PFSK-1 (cell line): ENCODE results near the gene KIF2C.

Source experiments
- FOXP2 ChIP-seq: optimal IDR thresholded peaks from 2 replicates; pipeline ENCODE3; 2011; ENCODE audit warnings: borderline replicate concordance, control low read depth, inconsistent platforms; ENCODE audit not compliant: insufficient read depth; ENCODE audit errors: extremely low read length, extremely low read depth
- POLR2AphosphoS5 ChIP-seq: IDR thresholded peaks from 2 replicates; pipeline ENCODE4 v1.6.1; 2012; ENCODE audit warnings: low read depth, mild to moderate bottlenecking, control low read depth, low read length, moderate library complexity
- REST ChIP-seq, 2 experiments: IDR thresholded peaks; 2 replicates each; pipeline versions ENCODE4 v1.6.1 to v1.8.0; 2011 to 2012; ENCODE audit warnings: low read depth in 2 of 2, low read length in 2 of 2, control low read depth in 1 of 2, inconsistent platforms in 1 of 2, mild to moderate bottlenecking in 1 of 2, moderate library complexity in 1 of 2; ENCODE audit not compliant: insufficient read depth in 1 of 2
- SIN3A ChIP-seq: IDR thresholded peaks from 2 replicates; pipeline ENCODE4 v1.6.1; 2012; ENCODE audit warnings: mild to moderate bottlenecking, low read length, moderate library complexity, borderline replicate concordance; ENCODE audit not compliant: insufficient read depth
- TAF1 ChIP-seq: IDR thresholded peaks from 2 replicates; pipeline ENCODE4 v1.6.1; 2012; ENCODE audit warnings: low read length, control low read depth, borderline replicate concordance; ENCODE audit not compliant: insufficient read depth

The KIF2C gene

GRCh38 chr1:44733365-44733764, 6.3 kb upstream of the KIF2C start:
- TF ChIP-seq TAF1 (no peak), POLR2AphosphoS5 (no peak), SIN3A (no peak), REST (IDR thresholded peaks at IDR 0.05; ENCODE audit: insufficient read depth in 1 of 2, low read depth in 2 of 2, low read length in 2 of 2) (no peak; a peak in 1 of 4 replicates), FOXP2 (no peak)

DNA sequence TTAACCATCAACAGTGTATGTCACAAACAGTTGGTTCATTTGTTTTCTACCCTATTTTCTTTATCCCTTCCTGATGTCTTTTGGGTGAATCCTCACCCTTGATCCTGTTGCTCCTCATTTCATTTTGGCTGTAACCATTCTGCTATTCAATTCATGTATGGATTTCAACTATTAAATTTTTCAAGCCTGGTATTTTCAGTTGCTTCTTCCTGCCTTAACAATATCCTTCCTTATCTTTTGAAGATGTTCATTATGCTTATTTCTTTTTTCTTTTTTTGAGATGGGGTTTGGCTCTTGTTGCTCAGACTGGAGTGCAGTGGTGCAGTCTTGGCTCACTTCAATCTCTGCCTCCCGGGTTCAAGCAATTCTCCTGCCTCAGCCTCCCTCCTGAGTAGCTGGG, 5.9 kb upstream of the KIF2C start:
- TF ChIP-seq TAF1 (no peak), SIN3A (no peak), POLR2AphosphoS5 (no peak), REST (IDR thresholded peaks at IDR 0.05; ENCODE audit: insufficient read depth in 1 of 2, low read depth in 2 of 2, low read length in 2 of 2) (no peak), FOXP2 (no peak)

DNA sequence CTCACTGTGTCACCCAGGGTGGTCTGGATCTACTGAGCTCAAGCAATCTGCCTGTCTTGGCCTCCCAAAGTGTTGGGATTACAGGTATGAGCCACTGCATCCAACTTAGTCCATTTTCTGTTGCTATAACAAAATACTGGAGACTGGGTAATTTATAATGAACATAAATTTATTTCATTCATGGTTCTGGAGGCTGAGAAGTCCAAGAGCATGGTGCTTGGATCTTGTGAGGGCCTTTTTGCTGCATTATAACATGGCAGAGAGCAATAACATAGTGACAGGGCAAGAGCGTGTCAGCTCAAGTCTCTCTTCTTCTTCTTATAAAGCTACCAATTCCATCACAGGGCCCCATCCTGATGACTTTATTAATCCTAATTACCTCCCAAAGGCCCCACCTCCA, 3.6 kb upstream of the KIF2C start:
- no peak for TF ChIP-seq POLR2AphosphoS5
- no peak for TF ChIP-seq SIN3A
- TF ChIP-seq FOXP2 = no peak
- no peak for TF ChIP-seq REST (IDR thresholded peaks at IDR 0.05; ENCODE audit: insufficient read depth in 1 of 2, low read depth in 2 of 2, low read length in 2 of 2)
- no peak for TF ChIP-seq TAF1

GRCh38 chr1:44740179-44740617, 561 bp downstream of the KIF2C start:
- no peak for TF ChIP-seq SIN3A
- TF ChIP-seq REST (IDR thresholded peaks at IDR 0.05; ENCODE audit: insufficient read depth in 1 of 2, low read depth in 2 of 2, low read length in 2 of 2) = no peak
- TF ChIP-seq FOXP2 = no peak
- TF ChIP-seq POLR2AphosphoS5 = no peak
- no peak for TF ChIP-seq TAF1

DNA sequence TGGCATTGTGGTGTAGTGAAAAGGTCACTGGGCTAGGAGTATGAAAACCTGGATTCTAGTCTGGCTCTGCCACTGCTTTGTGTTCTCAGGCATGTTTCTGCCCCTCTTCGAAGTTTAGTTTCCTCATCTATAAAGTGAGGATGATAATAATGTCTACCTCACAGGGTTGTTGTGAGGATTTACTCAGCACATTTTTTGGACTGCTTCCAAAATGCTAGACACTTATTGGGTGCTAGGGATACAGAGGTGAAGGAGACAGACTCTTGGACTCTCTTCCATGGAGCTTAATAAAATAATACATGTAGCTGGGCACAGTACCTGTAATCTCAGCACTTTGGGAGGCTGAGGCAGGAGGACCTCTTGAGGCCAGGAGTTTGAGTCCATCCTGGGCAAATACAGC, 3.6 kb downstream of the KIF2C start:
- TF ChIP-seq TAF1 = no peak
- no peak for TF ChIP-seq REST (IDR thresholded peaks at IDR 0.05; ENCODE audit: insufficient read depth in 1 of 2, low read depth in 2 of 2, low read length in 2 of 2)
- no peak for TF ChIP-seq SIN3A
- no peak for TF ChIP-seq FOXP2
- TF ChIP-seq POLR2AphosphoS5 = no peak
